Superior temporal gyrus (tissue), 1 donor: ENCODE data around the gene PRKCE.
A peak's percentile ranks its signal among the peaks of the same experiment; 100 is the strongest.

Experiments used
- DNase-seq: peaks from one replicate; pipeline ENCODE4 v3.0.0-alpha.2; 2016; ENCODE audit errors: extremely low spot score

Gene PRKCE

DNA sequence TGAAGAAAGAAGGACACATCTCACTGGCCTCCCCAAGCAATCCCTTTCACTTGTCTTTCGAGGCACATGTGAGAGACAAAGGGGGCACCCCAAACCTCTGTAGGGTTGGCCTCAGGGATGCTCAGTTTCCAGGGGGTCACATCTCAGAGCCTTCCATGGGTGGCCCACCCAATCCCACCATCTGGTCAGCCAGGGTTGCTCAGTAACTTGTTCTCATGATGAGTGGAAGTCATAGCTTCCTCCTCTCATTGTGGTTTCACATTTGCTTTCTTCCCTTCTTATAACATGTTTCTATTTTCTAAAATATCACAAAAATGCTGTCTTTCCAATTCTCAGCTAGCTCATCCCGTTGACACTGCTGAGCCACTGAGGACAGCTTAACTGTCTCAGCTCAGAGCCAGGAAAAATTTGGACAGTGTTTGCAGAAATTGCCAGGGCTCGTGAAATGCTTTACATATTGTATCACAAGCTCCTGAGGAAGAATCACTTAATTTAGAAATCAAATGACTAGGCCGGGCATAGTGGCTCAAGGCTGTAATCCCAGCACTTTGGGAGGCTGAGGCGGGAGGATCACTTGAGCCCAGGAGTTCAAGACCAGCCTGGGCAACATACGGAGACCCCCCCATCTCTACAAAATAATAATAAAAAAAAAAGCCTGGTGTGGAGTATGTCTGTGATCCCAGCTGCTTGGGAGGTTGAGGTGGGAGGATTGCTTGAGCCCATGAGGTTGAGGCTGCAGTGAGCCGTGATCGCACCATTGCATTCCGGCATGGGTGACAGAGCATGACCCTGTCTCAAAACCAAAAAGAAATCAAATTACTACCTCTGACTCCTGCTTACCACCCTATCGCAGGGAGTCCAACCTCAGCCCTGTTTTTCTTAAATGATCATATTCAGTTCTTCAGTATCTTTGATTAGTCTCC is 129.3 kb downstream of the PRKCE start:
- DNase-seq, result no peak

GRCh38 chr2:45781464-45781811 is 130.0 kb downstream of the PRKCE start:
- DNase-seq, result no peak

DNA sequence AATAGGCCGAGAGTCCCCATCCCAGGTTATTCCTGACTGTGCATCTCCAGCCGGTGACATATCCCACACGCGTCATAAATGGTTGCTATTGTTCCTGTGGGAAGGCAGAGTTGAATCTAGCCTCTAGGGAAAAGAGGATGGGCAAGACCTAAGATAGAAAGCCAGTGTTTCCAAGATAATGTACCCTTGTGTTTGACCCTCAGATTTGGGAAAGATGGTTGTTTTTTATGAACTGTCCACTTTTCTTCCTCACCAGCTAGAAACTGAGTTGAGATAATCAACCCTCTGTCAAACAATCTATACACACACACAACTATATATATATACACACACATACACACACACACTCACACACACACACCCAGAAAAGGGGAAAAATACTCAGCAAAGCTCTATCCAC is 131.0 kb downstream of the PRKCE start:
- no peak for DNase-seq

DNA sequence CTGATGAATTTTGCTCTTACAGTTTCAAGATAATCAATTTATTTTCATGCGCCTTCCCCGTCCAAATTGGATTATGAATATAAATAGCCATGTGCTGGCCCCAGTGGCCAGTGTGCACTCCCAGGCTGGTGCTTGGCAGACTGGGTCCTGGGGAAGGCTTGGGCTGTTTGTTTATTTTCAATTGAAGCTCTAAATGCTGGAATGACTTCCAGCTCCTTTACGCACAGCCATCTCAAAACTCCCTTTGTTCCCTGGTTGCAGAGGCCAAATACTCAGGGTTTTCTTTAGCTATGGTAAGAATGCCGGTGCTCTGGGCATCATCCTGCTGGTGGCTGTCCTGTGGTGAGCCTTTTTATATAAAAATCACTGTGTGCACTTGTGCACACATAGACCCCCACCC is 131.5 kb downstream of the PRKCE start:
- peak; percentile 62 for DNase-seq

DNA sequence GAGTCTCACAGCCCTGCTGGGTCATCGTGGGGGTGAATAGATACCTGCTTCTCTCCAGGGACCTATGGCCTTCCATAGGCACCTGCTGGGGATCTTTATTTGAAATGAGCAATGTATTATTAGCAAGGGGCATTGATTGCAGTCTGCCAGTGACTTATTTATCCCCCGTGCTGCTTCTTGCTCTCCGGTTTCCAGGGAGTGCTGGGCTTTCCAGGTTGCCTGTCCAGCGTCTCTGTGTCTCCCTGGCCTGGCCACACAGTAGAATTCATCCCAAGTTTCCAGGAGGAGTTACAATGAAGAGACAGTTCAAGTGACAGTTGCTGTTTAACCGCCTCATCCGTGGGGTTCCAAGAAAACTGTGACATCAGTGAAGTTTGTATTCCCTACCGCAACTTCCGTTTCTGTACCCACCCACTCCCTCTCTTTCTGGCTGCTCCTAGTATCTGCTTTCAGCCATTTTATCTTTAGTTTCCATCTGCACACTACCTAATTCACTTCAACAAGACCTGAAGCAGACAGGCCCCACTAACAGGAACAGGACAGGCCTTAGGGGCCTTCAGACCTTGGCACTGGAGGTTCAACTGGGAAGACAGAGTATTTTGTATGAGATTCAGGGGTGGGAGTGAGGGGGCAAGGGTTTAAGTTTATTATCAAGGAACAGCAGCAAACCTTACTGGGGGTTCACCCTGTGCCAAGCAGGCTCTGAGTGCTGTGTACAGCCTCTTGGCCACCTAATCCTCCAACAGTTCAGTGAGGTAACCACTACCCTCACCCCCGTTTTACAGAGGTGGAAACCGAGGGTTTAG is 134.8 kb downstream of the PRKCE start:
- DNase-seq, result no peak

DNA sequence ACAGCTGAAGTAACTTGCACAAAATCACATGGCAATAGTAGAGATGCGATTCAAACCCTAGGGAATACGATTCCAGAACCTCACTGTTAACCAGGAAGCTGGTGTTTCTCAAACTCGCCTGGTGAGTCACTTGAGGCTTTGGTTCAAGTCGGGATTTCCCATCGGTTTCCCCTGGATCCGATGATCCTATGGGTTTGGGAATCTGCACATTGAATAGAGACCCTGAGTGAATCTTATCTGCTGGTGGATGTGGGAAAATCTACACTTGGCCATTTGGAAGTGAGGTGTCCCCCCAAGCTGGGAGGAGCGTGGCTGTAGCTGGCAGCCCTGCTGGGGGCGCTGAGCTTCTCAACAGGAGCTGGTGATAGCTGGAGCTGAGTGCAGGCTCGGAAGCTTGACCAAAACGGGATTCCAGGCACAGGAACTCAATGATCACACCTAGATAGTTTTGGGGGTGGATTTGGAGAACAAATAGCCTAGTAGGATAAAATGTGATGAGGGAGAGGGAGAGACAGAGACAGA is 135.4 kb downstream of the PRKCE start:
- DNase-seq, result no peak

- no peak for DNase-seq
Measured at GRCh38 chr2:45788401-45788800, 136.9 kb downstream of the PRKCE start.

GRCh38 chr2:45789317-45789716 is 137.8 kb downstream of the PRKCE start:
- DNase-seq, result no peak

DNA sequence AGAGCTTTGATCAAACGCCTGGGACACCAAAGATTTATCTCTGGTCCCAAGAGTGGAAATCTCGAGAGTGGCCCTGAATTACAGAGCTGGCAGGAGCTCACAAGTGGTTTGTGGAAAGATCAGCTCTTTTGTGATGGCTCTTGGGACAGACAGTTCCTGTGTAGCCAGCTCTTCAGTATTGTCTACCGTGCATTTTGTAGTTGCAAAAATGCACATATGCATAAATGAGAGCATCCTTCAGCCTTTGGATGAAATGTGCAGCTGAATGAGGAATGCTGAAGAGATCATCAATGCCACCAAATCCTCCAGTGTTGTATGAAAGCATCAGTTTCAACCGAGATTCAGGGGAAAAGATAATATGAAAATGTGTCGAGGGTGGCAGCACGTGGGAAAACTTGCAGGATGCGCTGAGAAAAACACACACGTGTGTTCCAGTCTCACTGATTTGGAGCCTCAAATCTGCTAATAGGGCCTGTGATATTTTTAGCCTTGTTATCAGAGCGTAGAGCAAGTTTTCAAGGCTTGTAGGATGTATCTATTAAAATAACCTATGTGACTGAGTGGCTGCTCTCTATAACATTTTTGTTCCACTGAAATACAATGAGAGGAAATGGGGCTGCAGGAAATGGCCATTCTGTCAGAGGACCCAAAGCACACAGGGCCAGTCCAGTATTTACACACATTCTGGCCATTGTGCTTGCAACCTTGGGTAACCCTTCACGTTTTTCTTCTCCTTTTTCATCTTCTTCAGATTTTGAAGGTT is 138.7 kb downstream of the PRKCE start:
- no peak for DNase-seq

DNA sequence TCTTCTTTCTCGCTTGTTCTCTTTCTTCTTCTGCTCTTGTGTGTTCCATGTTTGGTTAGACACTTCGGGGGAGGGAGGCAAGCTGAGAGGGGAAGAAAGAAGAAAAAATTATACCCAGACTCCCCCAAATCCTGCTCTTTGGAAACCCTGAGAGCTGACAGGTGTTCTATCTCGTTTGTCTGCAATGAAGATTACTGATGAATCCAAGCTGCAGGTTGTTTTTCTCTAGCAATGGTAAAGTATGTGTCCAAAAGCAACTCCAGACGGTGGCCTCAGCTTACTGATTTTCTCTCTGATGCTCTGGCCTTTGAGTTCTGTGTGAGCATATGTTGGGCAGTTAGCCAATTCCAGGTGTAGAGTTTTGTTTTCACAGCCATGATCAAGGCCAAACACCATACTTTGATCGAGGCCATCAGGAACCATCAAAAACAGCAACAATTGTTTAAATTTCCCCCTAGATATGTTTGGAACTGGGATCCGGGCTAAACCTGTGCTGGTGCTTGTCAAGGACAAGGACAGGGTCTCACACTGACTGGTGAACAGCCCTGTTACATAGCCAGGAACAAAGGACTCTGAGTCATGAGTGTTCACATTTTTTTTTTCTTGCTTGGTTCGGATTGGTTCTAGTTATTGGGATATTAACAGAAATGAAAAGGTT is 142.0 kb downstream of the PRKCE start:
- no peak for DNase-seq

GRCh38 chr2:45794134-45794617 is 142.7 kb downstream of the PRKCE start:
- no peak for DNase-seq

GRCh38 chr2:45796500-45796899 is 145.0 kb downstream of the PRKCE start:
- DNase-seq, result no peak

GRCh38 chr2:45797451-45798230 is 146.2 kb downstream of the PRKCE start:
- DNase-seq, result no peak

GRCh38 chr2:45799679-45800381 is 148.4 kb downstream of the PRKCE start:
- DNase-seq, result no peak

GRCh38 chr2:45802499-45803138 is 151.1 kb downstream of the PRKCE start:
- DNase-seq, result no peak

DNA sequence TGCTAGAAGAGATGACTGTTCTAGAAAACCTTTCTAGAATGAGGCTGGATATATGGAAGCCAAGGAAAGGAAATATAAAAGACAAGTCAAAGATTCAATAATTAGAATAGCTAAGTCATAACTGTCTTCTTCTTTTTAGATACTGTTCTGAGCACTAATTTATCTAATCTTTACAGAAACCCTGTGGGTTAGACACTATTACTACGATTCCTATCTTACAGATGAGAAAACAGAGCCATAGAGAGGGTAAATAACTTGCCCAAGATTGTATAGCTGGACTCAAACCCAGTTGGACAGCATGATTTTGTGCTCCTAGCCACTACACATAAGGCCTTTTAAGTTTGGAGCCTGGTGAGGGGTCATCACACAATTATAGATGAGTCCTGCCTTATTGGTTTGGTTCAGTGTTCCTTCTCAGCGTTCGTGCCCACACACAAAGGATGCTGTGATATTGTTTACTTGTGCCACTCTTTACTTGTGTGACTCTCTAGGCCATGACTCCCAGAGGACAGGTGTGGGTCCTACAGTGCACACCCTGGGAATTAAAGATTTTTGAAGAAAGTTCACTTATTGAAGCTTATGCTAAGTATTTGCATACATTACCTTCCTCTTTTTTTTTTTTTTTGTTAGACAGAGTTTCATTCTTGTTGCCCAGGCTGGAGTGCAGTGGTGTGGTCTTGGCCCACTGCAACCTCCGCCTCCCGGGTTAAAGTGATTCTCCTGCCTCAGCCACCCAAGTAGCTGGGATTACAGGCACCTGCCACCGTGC is 153.7 kb downstream of the PRKCE start:
- no peak for DNase-seq

DNA sequence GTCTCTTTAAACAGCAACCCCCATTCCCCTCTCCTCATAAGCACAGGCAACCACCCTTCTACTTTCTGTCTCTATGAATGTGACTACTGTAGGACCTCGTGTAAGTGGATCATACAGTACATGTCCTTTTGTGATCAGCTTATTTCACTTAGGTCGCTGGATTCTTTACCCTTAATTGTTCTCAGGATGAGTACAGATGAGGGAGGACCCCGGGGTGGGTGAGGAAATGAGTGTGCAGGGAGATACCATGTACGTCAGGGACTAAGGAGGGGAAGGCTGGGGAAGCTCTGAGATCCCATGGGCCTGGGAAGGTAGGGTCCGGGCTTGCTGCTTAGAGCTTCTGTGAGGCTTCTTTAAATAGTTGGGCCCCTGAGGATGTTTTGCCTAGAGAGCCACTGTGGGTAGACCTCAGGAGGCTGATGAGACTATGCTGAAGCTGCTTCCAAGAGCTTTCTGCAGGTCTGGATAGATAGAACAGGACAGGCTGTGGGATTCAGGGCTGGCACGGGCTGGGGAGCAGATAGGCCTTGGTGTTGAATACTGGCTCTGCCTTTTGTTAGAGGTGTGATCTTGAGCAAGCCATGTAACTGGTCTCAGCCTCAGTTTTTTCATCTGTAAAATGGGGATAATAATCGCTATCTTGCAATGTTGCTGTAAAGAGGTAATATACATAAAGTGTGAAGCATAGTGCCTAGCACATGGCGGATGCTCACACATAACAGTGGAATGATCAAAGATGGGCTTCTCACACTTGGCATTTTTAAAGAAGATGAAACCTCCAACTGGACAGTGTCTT is 155.3 kb downstream of the PRKCE start:
- no peak for DNase-seq

- DNase-seq, result no peak
Measured at GRCh38 chr2:45808294-45808800, 156.9 kb downstream of the PRKCE start.
